Measurements from ENCODE around the gene KIRREL3.

GRCh38 chr11:126468102-126468521 is 532.5 kb downstream of the KIRREL3 start:
- TF ChIP-seq ZFX (IDR thresholded peaks at IDR 0.05): no peak
- TF ChIP-seq CTCF (conservative IDR thresholded peaks at IDR 0.05): no peak
